ENCODE results near the gene KCNJ14.

- TF ChIP-seq CTCF (IDR thresholded peaks at IDR 0.05; ENCODE audit: insufficient read depth, low read length, poor library complexity, severe bottlenecking) (no peak), EZH2phosphoT487 (conservative IDR thresholded peaks at IDR 0.05; ENCODE audit: low read length) (no peak)
These were observed 1.1 kb upstream of the KCNJ14 start for GRCh38 chr19:48454150-48454730.

All from SU-DHL-6 (cell line).